ENCODE data around the gene HDAC9.

HDAC9 gene

DNA sequence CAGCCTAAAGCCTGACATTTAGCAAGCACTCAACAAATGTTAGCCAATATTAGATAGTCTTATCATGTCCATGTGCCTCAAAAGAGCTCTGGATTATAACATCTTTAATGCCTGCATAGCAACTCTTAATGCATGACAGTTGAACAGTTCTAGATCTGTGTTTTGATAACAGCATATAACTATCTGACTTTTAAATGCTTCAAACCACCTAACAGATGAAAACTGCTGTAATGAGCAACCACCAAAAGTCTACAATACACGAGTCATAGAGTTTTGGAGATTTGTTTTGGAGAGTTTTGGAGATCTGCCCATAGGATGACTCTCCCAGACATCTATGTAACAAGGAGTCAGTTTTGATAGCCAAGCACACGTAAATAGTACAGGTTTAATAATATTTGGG is 394.6 kb downstream of the HDAC9 start:
- H3K27me3 ChIP-seq (replicated peaks; ENCODE audit: control insufficient read depth, insufficient read depth, low read length, poor library complexity, severe bottlenecking), result no peaks in the 10 kb centered on the region
- H3K27ac ChIP-seq (ENCODE audit: insufficient read depth, low read length, poor library complexity, severe bottlenecking), result no peak overlapping the region
- no peaks in the 10 kb centered on the region for H3K9me3 ChIP-seq (ENCODE audit: control insufficient read depth, low read length)
- H3K4me3 ChIP-seq (ENCODE audit: insufficient read depth, low read depth, low read length, poor library complexity, severe bottlenecking), result no peak overlapping the region
- no peaks in the 10 kb centered on the region for H3K36me3 ChIP-seq (ENCODE audit: control insufficient read depth, insufficient read depth, low read length)
- DNase-seq, result no peak
- H3K4me1 ChIP-seq (ENCODE audit: control insufficient read depth, insufficient read depth, low read length, poor library complexity, severe bottlenecking), result no peaks in the 10 kb centered on the region

DNA sequence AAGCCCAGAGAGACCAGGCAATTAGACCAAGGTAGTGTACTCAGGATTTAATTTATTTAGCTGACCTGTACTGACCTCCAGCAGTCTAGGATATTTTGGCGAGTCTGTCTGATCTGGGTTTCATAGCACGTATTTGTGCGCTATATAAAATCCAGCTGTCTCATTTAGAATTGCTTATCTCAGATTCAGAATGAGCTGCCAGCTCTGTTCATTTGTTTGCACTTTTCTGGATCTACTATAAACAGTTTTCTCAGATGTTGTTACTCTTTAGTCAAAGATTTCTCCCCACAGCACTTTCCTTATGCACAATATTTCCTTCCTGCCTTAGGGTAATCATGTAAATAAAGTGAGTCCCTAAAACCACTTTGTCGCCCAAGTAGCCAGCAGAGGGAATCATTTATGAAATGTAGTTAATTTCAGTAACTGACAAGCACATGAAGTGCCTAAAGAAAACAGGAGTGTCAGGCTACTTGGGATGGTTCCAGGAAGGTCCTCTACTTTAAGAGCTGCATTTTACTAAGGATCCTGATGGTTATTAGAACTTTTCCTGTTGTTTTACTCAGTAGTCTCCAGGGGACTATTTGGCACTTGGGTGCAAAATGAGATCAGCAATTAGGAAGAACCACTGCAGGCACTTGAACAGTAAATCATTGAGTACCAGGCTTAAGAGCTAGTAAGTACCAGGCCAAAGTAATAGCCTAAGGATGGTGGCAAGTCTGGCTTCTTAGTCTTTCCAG is 395.5 kb downstream of the HDAC9 start:
- Histone ChIP-seq H3K9me3 (ENCODE audit: control insufficient read depth, low read length) (no peaks in the 10 kb centered on the region), H3K36me3 (ENCODE audit: control insufficient read depth, insufficient read depth, low read length) (no peaks in the 10 kb centered on the region), H3K4me3 (ENCODE audit: insufficient read depth, low read depth, low read length, poor library complexity, severe bottlenecking) (no peak overlapping the region), H3K27ac (ENCODE audit: insufficient read depth, low read length, poor library complexity, severe bottlenecking) (no peak overlapping the region), H3K4me1 (ENCODE audit: control insufficient read depth, insufficient read depth, low read length, poor library complexity, severe bottlenecking) (no peaks in the 10 kb centered on the region), H3K27me3 (replicated peaks; ENCODE audit: control insufficient read depth, insufficient read depth, low read length, poor library complexity, severe bottlenecking) (no peaks in the 10 kb centered on the region)
- no peak for DNase-seq

- Histone ChIP-seq H3K9me3 (ENCODE audit: control insufficient read depth, low read length) (no peaks in the 10 kb centered on the region), H3K4me3 (ENCODE audit: insufficient read depth, low read depth, low read length, poor library complexity, severe bottlenecking) (no peak overlapping the region), H3K27me3 (replicated peaks; ENCODE audit: control insufficient read depth, insufficient read depth, low read length, poor library complexity, severe bottlenecking) (no peaks in the 10 kb centered on the region), H3K4me1 (ENCODE audit: control insufficient read depth, insufficient read depth, low read length, poor library complexity, severe bottlenecking) (no peaks in the 10 kb centered on the region), H3K27ac (ENCODE audit: insufficient read depth, low read length, poor library complexity, severe bottlenecking) (no peak overlapping the region), H3K36me3 (ENCODE audit: control insufficient read depth, insufficient read depth, low read length) (no peaks in the 10 kb centered on the region)
- no peak for DNase-seq
Measured at GRCh38 chr7:18893156-18893555, 397.6 kb downstream of the HDAC9 start.

DNA sequence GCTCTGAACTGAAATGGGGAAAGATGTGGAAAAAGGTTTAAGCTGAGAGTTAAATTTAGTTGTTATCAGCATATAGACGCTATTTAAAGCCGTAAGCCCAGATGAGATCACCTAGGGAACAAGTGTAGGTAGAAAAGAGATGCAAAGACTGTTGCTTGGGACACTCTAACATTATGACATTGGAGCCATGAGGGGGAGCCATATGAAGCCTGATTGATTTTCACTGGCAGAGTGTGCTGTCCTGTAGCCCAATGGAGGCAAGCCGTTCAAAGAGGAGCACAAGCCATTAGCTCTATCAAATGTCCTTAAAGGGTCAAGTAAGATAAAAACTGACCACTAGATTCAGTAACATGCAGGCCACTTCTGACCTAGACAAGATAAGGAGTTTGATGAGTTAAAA is 398.6 kb downstream of the HDAC9 start:
- H3K36me3 ChIP-seq (ENCODE audit: control insufficient read depth, insufficient read depth, low read length), result no peaks in the 10 kb centered on the region
- H3K4me1 ChIP-seq (ENCODE audit: control insufficient read depth, insufficient read depth, low read length, poor library complexity, severe bottlenecking), result no peaks in the 10 kb centered on the region
- no peaks in the 10 kb centered on the region for H3K9me3 ChIP-seq (ENCODE audit: control insufficient read depth, low read length)
- no peak overlapping the region for H3K27ac ChIP-seq (ENCODE audit: insufficient read depth, low read length, poor library complexity, severe bottlenecking)
- no peak overlapping the region for H3K4me3 ChIP-seq (ENCODE audit: insufficient read depth, low read depth, low read length, poor library complexity, severe bottlenecking)
- no peak for DNase-seq
- no peaks in the 10 kb centered on the region for H3K27me3 ChIP-seq (replicated peaks; ENCODE audit: control insufficient read depth, insufficient read depth, low read length, poor library complexity, severe bottlenecking)

DNA sequence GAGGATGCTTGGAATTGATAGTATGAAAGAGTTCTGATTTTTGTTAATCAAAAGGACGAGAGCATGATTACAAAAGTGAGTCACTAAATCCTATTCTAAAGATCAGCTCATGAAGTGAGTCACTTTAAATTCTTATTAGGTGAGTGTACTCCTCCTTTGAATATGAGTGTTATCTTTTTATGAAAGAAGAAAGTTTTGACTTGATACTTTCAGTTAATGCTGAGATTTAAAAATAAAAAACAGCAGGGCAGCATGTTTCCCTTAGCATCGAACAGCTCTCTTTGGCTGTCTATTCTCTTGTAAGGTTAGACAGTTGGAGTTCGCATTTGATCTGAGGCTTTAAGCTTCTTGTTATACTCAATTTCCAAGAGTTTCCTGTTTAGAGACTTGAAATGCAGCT is 399.9 kb downstream of the HDAC9 start:
- H3K36me3 ChIP-seq (ENCODE audit: control insufficient read depth, insufficient read depth, low read length), result no peaks in the 10 kb centered on the region
- DNase-seq, result no peak
- no peaks in the 10 kb centered on the region for H3K9me3 ChIP-seq (ENCODE audit: control insufficient read depth, low read length)
- H3K4me1 ChIP-seq (ENCODE audit: control insufficient read depth, insufficient read depth, low read length, poor library complexity, severe bottlenecking), result no peaks in the 10 kb centered on the region
- no peak overlapping the region for H3K4me3 ChIP-seq (ENCODE audit: insufficient read depth, low read depth, low read length, poor library complexity, severe bottlenecking)
- no peak overlapping the region for H3K27ac ChIP-seq (ENCODE audit: insufficient read depth, low read length, poor library complexity, severe bottlenecking)
- no peaks in the 10 kb centered on the region for H3K27me3 ChIP-seq (replicated peaks; ENCODE audit: control insufficient read depth, insufficient read depth, low read length, poor library complexity, severe bottlenecking)

DNA sequence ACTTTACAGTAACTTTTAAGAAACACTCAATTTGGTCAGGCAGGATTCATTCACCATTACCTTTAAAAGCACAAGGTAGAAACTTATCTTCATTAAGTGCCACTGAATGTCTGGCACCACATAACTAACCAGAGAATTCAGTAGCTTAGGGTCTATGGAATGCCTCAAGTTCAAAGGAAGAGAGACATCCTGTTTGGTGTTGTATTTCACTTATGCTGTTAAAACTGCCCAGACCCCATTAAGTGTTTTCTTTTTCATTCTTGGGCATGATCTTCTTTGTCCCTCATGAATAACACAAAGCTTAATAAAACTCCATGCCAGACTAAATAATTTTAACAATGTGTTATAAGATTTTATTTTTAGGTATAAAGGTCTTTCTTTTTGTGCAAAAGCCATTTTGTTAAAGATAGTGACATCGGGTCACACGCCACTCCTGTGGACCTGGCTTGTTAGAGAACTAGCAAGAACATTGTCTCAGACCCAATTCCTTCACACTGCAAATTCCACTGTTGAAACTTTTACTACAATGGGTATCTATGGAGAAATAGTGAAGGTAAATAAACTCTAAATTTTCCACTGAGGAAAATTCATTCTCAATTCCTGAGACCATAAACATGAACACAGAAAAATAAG is 400.9 kb downstream of the HDAC9 start:
- Histone ChIP-seq H3K27ac (ENCODE audit: insufficient read depth, low read length, poor library complexity, severe bottlenecking) (no peak overlapping the region), H3K4me1 (ENCODE audit: control insufficient read depth, insufficient read depth, low read length, poor library complexity, severe bottlenecking) (no peaks in the 10 kb centered on the region), H3K36me3 (ENCODE audit: control insufficient read depth, insufficient read depth, low read length) (no peaks in the 10 kb centered on the region), H3K9me3 (ENCODE audit: control insufficient read depth, low read length) (no peaks in the 10 kb centered on the region), H3K4me3 (ENCODE audit: insufficient read depth, low read depth, low read length, poor library complexity, severe bottlenecking) (no peak overlapping the region), H3K27me3 (replicated peaks; ENCODE audit: control insufficient read depth, insufficient read depth, low read length, poor library complexity, severe bottlenecking) (no peaks in the 10 kb centered on the region)
- DNase-seq, result no peak

- Histone ChIP-seq H3K27ac (ENCODE audit: insufficient read depth, low read length, poor library complexity, severe bottlenecking) (no peak overlapping the region), H3K36me3 (ENCODE audit: control insufficient read depth, insufficient read depth, low read length) (no peaks in the 10 kb centered on the region)
Measured at GRCh38 chr7:18900236-18900635, 404.7 kb downstream of the HDAC9 start.

GRCh38 chr7:18900803-18901202 is 405.3 kb downstream of the HDAC9 start:
- Histone ChIP-seq H3K36me3 (ENCODE audit: control insufficient read depth, insufficient read depth, low read length) (no peaks in the 10 kb centered on the region), H3K4me3 (ENCODE audit: insufficient read depth, low read depth, low read length, poor library complexity, severe bottlenecking) (no peak overlapping the region), H3K27me3 (replicated peaks; ENCODE audit: control insufficient read depth, insufficient read depth, low read length, poor library complexity, severe bottlenecking) (no peaks in the 10 kb centered on the region), H3K9me3 (ENCODE audit: control insufficient read depth, low read length) (no peaks in the 10 kb centered on the region), H3K4me1 (ENCODE audit: control insufficient read depth, insufficient read depth, low read length, poor library complexity, severe bottlenecking) (no peaks in the 10 kb centered on the region), H3K27ac (ENCODE audit: insufficient read depth, low read length, poor library complexity, severe bottlenecking) (no peak overlapping the region)
- no peak for DNase-seq

More at GRCh38 chr7:18900236-18900635, 404.7 kb downstream of the HDAC9 start:
- Histone ChIP-seq H3K4me1 (ENCODE audit: control insufficient read depth, insufficient read depth, low read length, poor library complexity, severe bottlenecking) (no peaks in the 10 kb centered on the region), H3K4me3 (ENCODE audit: insufficient read depth, low read depth, low read length, poor library complexity, severe bottlenecking) (no peak overlapping the region), H3K27me3 (replicated peaks; ENCODE audit: control insufficient read depth, insufficient read depth, low read length, poor library complexity, severe bottlenecking) (no peaks in the 10 kb centered on the region), H3K9me3 (ENCODE audit: control insufficient read depth, low read length) (no peaks in the 10 kb centered on the region)
- no peak for DNase-seq

- Histone ChIP-seq H3K4me3 (ENCODE audit: insufficient read depth, low read depth, low read length, poor library complexity, severe bottlenecking) (no peak overlapping the region), H3K9me3 (ENCODE audit: control insufficient read depth, low read length) (no peaks in the 10 kb centered on the region), H3K27ac (ENCODE audit: insufficient read depth, low read length, poor library complexity, severe bottlenecking) (no peak overlapping the region), H3K36me3 (ENCODE audit: control insufficient read depth, insufficient read depth, low read length) (no peaks in the 10 kb centered on the region), H3K27me3 (replicated peaks; ENCODE audit: control insufficient read depth, insufficient read depth, low read length, poor library complexity, severe bottlenecking) (no peaks in the 10 kb centered on the region), H3K4me1 (ENCODE audit: control insufficient read depth, insufficient read depth, low read length, poor library complexity, severe bottlenecking) (no peaks in the 10 kb centered on the region)
- DNase-seq, result no peak
Measured at GRCh38 chr7:18901351-18901750, 405.8 kb downstream of the HDAC9 start.

- Histone ChIP-seq H3K36me3 (ENCODE audit: control insufficient read depth, insufficient read depth, low read length) (no peaks in the 10 kb centered on the region), H3K4me1 (ENCODE audit: control insufficient read depth, insufficient read depth, low read length, poor library complexity, severe bottlenecking) (no peaks in the 10 kb centered on the region), H3K4me3 (ENCODE audit: insufficient read depth, low read depth, low read length, poor library complexity, severe bottlenecking) (no peak overlapping the region), H3K9me3 (ENCODE audit: control insufficient read depth, low read length) (no peaks in the 10 kb centered on the region), H3K27ac (ENCODE audit: insufficient read depth, low read length, poor library complexity, severe bottlenecking) (no peak overlapping the region), H3K27me3 (replicated peaks; ENCODE audit: control insufficient read depth, insufficient read depth, low read length, poor library complexity, severe bottlenecking) (no peaks in the 10 kb centered on the region)
- no peak for DNase-seq
Measured at GRCh38 chr7:18901982-18902421, 406.5 kb downstream of the HDAC9 start.
